IMR-90 (cell line): ENCODE measurements around the gene ADAMTS19. TPM values are rescaled to one million over a fixed set of nuclear protein-coding genes. Genes with fewer than 3 reads are reported as not detected.

Experiments
- ATAC-seq: fragments of 200-7000 bp; cut with Tn5 transposase; 2 replicates; pipeline ENCODE4 v1.9.1; 2020; ENCODE audit warnings: low read depth, mild to moderate bottlenecking, moderate library complexity
- BruUV-seq: library from RNA; stranded (reverse); fragments of 400-500 nt; replicated peaks from 2 replicates; lab custom pipeline; 2021; lab: Mats Ljungman, UMichigan
- CTCF ChIA-PET: fragments of 300-600 bp; formaldehyde crosslinking; extraction: SDS; loops from one replicate; lab custom pipeline; 2021; ENCODE audit warnings: antibody characterized with exemption; lab: Yijun Ruan, JAX
- POLR2A ChIA-PET: fragments of 300-600 bp; sonication (Branson Sonifier 250); formaldehyde crosslinking; loops from one replicate; lab custom pipeline; 2022; ENCODE audit warnings: antibody characterized with exemption; ENCODE audit not compliant: unreplicated experiment; lab: Charles Lee
- DNase-seq: peaks from one replicate; pipeline ENCODE4 v3.0.0; 2013
- H2AFZ ChIP-seq: replicated peaks from 2 replicates; pipeline ENCODE3; 2013; ENCODE audit warnings: low read length, mild to moderate bottlenecking; ENCODE audit not compliant: poor library complexity
- H2AK5ac ChIP-seq: 2 replicates; pipeline ENCODE4 v1.6.1; 2013; ENCODE audit warnings: low read depth, low read length, inconsistent platforms
- H2AK9ac ChIP-seq: replicated peaks from 2 replicates; pipeline ENCODE3; 2013; ENCODE audit warnings: mild to moderate bottlenecking, low read depth, low read length, moderate library complexity; ENCODE audit not compliant: poor library complexity
- H2BK120ac ChIP-seq: 2 replicates; pipeline ENCODE4 v1.6.1; 2013; ENCODE audit warnings: low read depth, low read length, inconsistent platforms
- H2BK15ac ChIP-seq: 3 replicates; pipeline ENCODE4 v1.6.1; 2013; ENCODE audit warnings: low read depth, low read length, inconsistent platforms
- H2BK20ac ChIP-seq: 2 replicates; pipeline ENCODE4 v1.6.1; 2013; ENCODE audit warnings: low read depth, mild to moderate bottlenecking, inconsistent platforms, low read length, moderate library complexity
- H2BK5ac ChIP-seq: 2 replicates; pipeline ENCODE4 v1.6.1; 2013; ENCODE audit warnings: mild to moderate bottlenecking, low read depth, low read length, inconsistent platforms; ENCODE audit not compliant: poor library complexity, severe bottlenecking
- H3K14ac ChIP-seq: replicated peaks from 2 replicates; pipeline ENCODE4 v1.6.1; 2013; ENCODE audit warnings: low read depth, low read length, inconsistent platforms
- H3K18ac ChIP-seq: 2 replicates; pipeline ENCODE4 v1.6.1; 2013; ENCODE audit warnings: low read depth, low read length, control low read depth
- H3K23ac ChIP-seq: 2 replicates; pipeline ENCODE4 v1.6.1; 2013; ENCODE audit warnings: low read depth, low read length, inconsistent platforms
- H3K27ac ChIP-seq: 2 replicates; pipeline ENCODE4 v1.5.1; 2013; ENCODE audit warnings: mild to moderate bottlenecking, control low read depth, low read length; ENCODE audit not compliant: insufficient read depth
- H3K27me3 ChIP-seq: 2 replicates; pipeline ENCODE4 v1.6.1; 2013; ENCODE audit warnings: low read length; ENCODE audit not compliant: control insufficient read depth, insufficient read depth
- H3K36me3 ChIP-seq: 2 replicates; pipeline ENCODE4 v1.6.1; 2013; ENCODE audit warnings: low read length, mixed read lengths; ENCODE audit not compliant: control insufficient read depth, insufficient read depth
- H3K4ac ChIP-seq: 2 replicates; pipeline ENCODE4 v1.6.1; 2013; ENCODE audit warnings: low read depth, low read length, inconsistent platforms
- H3K4me1 ChIP-seq: 2 replicates; pipeline ENCODE4 v1.6.1; 2013; ENCODE audit warnings: low read length, mixed read lengths; ENCODE audit not compliant: control insufficient read depth, insufficient read depth
- H3K4me2 ChIP-seq: 2 replicates; pipeline ENCODE4 v1.6.1; 2013; ENCODE audit warnings: low read depth, mild to moderate bottlenecking, control low read depth, low read length, moderate library complexity
- H3K4me3 ChIP-seq: 2 replicates; pipeline ENCODE4 v1.5.1; 2013; ENCODE audit warnings: low read depth, mild to moderate bottlenecking, control low read depth, low read length, moderate library complexity; ENCODE audit not compliant: insufficient read depth
- H3K56ac ChIP-seq: 2 replicates; pipeline ENCODE4 v1.6.1; 2013; ENCODE audit warnings: low read length, inconsistent platforms; ENCODE audit not compliant: insufficient read depth; ENCODE audit errors: extremely low read depth
- H3K79me1 ChIP-seq, 2 experiments: 2 replicates each; pipeline ENCODE4 v1.6.1; 2013; ENCODE audit warnings: low read length in 2 of 2, inconsistent platforms in 1 of 2, low read depth in 1 of 2
- H3K9ac ChIP-seq: 2 replicates; pipeline ENCODE4 v1.6.1; 2013; ENCODE audit warnings: low read depth, low read length, control low read depth
- H3K9me1 ChIP-seq: 2 replicates; pipeline ENCODE4 v1.6.1; 2013; ENCODE audit warnings: low read length, inconsistent platforms; ENCODE audit not compliant: insufficient read depth
- H3K9me3 ChIP-seq: 2 replicates; pipeline ENCODE4 v1.6.1; 2013; ENCODE audit warnings: low read length; ENCODE audit not compliant: control insufficient read depth, insufficient read depth
- H4K20me1 ChIP-seq: 2 replicates; pipeline ENCODE4 v1.6.1; 2013; ENCODE audit warnings: low read length, inconsistent platforms; ENCODE audit not compliant: insufficient read depth
- H4K5ac ChIP-seq: 2 replicates; pipeline ENCODE4 v1.6.1; 2013; ENCODE audit warnings: mild to moderate bottlenecking, low read depth, low read length, control low read depth
- H4K8ac ChIP-seq, 2 experiments: 2 replicates each; pipeline ENCODE4 v1.6.1; 2013; ENCODE audit warnings: low read depth in 2 of 2, low read length in 2 of 2, control low read depth in 1 of 2, inconsistent platforms in 1 of 2
- H4K91ac ChIP-seq: 2 replicates; pipeline ENCODE4 v1.6.1; 2013; ENCODE audit warnings: low read depth, low read length, inconsistent platforms; ENCODE audit not compliant: insufficient read depth
- CEBPB ChIP-seq: IDR thresholded peaks from 2 replicates; pipeline ENCODE4 v1.6.1; 2012; ENCODE audit warnings: low read depth, low read length, improper control_type of control experiment
- CTCF ChIP-seq: conservative IDR thresholded peaks from 2 replicates; pipeline ENCODE4 v1.5.1; 2012; ENCODE audit warnings: mild to moderate bottlenecking, low read depth, low read length, improper control_type of control experiment
- MAFK ChIP-seq: IDR thresholded peaks from 2 replicates; pipeline ENCODE4 v1.6.1; 2012; ENCODE audit warnings: low read depth, low read length, improper control_type of control experiment
- POLR2A ChIP-seq: IDR thresholded peaks from 2 replicates; pipeline ENCODE4 v1.6.1; 2012; ENCODE audit warnings: mild to moderate bottlenecking, low read depth, low read length
- RFX5 ChIP-seq: IDR thresholded peaks from 2 replicates; pipeline ENCODE4 v1.8.0; 2012; ENCODE audit warnings: low read depth, mild to moderate bottlenecking, low read length, moderate library complexity
- USF2 ChIP-seq: fragments of 150-350 bp; IDR thresholded peaks from 2 replicates; pipeline ENCODE4 v1.6.1; 2017; ENCODE audit warnings: mild to moderate bottlenecking, antibody characterized with exemption, low read length, low read depth
- WGBS, 2 experiments: methylation state at CpG; one replicate each; pipeline versions ENCODE4 v1.1.5 to v1.1.7; 2013; ENCODE audit warnings: missing lambda C conversion rate in 2 of 2; ENCODE audit not compliant: insufficient read length in 1 of 2; ENCODE audit errors: extremely low coverage in 2 of 2; 5-methylcytosine and 5-hydroxymethylcytosine counted together
- dilution Hi-C: fragments of 300-500 bp; cut with HindIII; formaldehyde crosslinking; loops from one replicate; pipeline ENCODE4 v1.14.3; 2018; ENCODE audit warnings: low sequenced_read_pairs; ENCODE audit not compliant: unreplicated experiment
- in situ Hi-C: fragments of 300-500 bp; cut with MboI; formaldehyde crosslinking; loops from 3 replicates; pipeline ENCODE4 v1.14.3; 2019; ENCODE audit warnings: low sequenced_read_pairs, inconsistent platforms, mixed read lengths
- intact Hi-C: fragments of 100-400 bp; cut with micrococcal nuclease; formaldehyde crosslinking; loops from 2 replicates; pipeline ENCODE4 v1.10.0; 2022
- polyA plus RNA-seq, 3 experiments: library from polyadenylated mRNA; depleted of rRNA; stranded (reverse); fragments of >200 nt; gene quantifications; 2 replicates each; pipeline ENCODE4 v1.2.3, GENCODE V29; 2012; ENCODE audit warnings: low replicate concordance in 1 of 3
- total RNA-seq: library from RNA; depleted of rRNA; stranded (reverse); fragments of >200 nt; gene quantifications from 2 replicates; pipeline ENCODE4 v1.2.3, GENCODE V29; 2012
- TF ChIP-seq, protein P1 (sequence below): fragments of 150-350 bp; IDR thresholded peaks from 2 replicates; pipeline ENCODE4 v1.6.1; 2016; ENCODE audit warnings: low read depth, mild to moderate bottlenecking, low read length, moderate library complexity, borderline replicate concordance

The ADAMTS19 gene
- total and polyA plus RNA-seq, 2 of the 4 experiments (the other 2 are of a cell fraction), result under 0.01 to 0.17 TPM

GRCh38 chr5:129547137-129547536 is 87.0 kb downstream of the ADAMTS19 start:
- no TSS peak for BruUV-seq
- 0 out of 2 replicates have a peak, but pooled peaks cover 2% of the 10 kb centered on the region for H3K9me3 ChIP-seq
- in situ Hi-C loops, result no loop called here
- H3K4ac ChIP-seq, result no peak overlapping the region
- no peak for DNase-seq
- H2BK15ac ChIP-seq, result no peak overlapping the region
- no peaks in the 10 kb centered on the region for H4K20me1 ChIP-seq
- H3K18ac ChIP-seq, result no peak overlapping the region
- CTCF ChIA-PET, result no interaction called here
- no peaks in the 10 kb centered on the region for H3K79me1 ChIP-seq
- H3K27me3 ChIP-seq, result no peaks in the 10 kb centered on the region
- no peaks in the 10 kb centered on the region for H3K4me1 ChIP-seq
- no peak overlapping the region for H3K4me2 ChIP-seq
- H4K5ac ChIP-seq, result no peak overlapping the region
- intact Hi-C loops, result no loop called here
- H4K8ac ChIP-seq, result no peak overlapping the region
- H2AK5ac ChIP-seq, result no peak overlapping the region
- no peak overlapping the region for H4K91ac ChIP-seq
- TF ChIP-seq CTCF (no peak), CEBPB (no peak), USF2 (no peak), RFX5 (no peak), POLR2A (no peak), MAFK (peak; percentile 26; the same call in 1 of the 2 replicates)
- TF ChIP-seq, protein P1, sequence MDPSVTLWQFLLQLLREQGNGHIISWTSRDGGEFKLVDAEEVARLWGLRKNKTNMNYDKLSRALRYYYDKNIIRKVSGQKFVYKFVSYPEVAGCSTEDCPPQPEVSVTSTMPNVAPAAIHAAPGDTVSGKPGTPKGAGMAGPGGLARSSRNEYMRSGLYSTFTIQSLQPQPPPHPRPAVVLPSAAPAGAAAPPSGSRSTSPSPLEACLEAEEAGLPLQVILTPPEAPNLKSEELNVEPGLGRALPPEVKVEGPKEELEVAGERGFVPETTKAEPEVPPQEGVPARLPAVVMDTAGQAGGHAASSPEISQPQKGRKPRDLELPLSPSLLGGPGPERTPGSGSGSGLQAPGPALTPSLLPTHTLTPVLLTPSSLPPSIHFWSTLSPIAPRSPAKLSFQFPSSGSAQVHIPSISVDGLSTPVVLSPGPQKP, result no peak
- ATAC-seq, result no peak
- H2BK5ac ChIP-seq, result no peak overlapping the region
- H3K4me3 ChIP-seq, result no peak overlapping the region
- no peak overlapping the region for H2BK120ac ChIP-seq
- H3K14ac ChIP-seq, result no peak overlapping the region
- H3K23ac ChIP-seq, result no peak overlapping the region
- no peak overlapping the region for H2BK20ac ChIP-seq
- H3K36me3 ChIP-seq, result no peaks in the 10 kb centered on the region
- H2AFZ ChIP-seq, result no peak overlapping the region
- H3K56ac ChIP-seq, result no peak overlapping the region
- dilution Hi-C loops, result no loop called here
- no CpG with 5 or more reads among the region's 1 CpG for WGBS, 2 experiments
- POLR2A ChIA-PET, result no interaction called here
- no peaks in the 10 kb centered on the region for H3K9me1 ChIP-seq
- no peak overlapping the region for H2AK9ac ChIP-seq
- no peak overlapping the region for H3K9ac ChIP-seq
- no peak overlapping the region for H3K27ac ChIP-seq
